GM12872 (cell line): Measurements from ENCODE around the gene FHIP2A.

Experiments used
- TF ChIP-seq, protein P1 (sequence below): IDR thresholded peaks from 3 replicates; pipeline ENCODE4 v1.5.1; 2011; ENCODE audit warnings: low read depth, mild to moderate bottlenecking, low read length, moderate library complexity; ENCODE audit not compliant: insufficient read depth

The FHIP2A gene, protein sequence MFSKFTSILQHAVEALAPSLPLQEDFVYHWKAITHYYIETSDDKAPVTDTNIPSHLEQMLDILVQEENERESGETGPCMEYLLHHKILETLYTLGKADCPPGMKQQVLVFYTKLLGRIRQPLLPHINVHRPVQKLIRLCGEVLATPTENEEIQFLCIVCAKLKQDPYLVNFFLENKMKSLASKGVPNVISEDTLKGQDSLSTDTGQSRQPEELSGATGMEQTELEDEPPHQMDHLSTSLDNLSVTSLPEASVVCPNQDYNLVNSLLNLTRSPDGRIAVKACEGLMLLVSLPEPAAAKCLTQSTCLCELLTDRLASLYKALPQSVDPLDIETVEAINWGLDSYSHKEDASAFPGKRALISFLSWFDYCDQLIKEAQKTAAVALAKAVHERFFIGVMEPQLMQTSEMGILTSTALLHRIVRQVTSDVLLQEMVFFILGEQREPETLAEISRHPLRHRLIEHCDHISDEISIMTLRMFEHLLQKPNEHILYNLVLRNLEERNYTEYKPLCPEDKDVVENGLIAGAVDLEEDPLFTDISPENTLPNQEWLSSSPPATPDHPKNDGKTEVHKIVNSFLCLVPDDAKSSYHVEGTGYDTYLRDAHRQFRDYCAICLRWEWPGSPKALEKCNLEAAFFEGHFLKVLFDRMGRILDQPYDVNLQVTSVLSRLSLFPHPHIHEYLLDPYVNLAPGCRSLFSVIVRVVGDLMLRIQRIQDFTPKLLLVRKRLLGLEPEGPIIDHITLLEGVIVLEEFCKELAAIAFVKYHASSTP

GRCh38 chr10:114821293-114821914 lies at the start of gene FHIP2A:
TSS of gene FHIP2A (plus strand) at chr10:114821780. CDS start at chr10:114822079, 299 bp downstream.
- TF ChIP-seq, protein P1, sequence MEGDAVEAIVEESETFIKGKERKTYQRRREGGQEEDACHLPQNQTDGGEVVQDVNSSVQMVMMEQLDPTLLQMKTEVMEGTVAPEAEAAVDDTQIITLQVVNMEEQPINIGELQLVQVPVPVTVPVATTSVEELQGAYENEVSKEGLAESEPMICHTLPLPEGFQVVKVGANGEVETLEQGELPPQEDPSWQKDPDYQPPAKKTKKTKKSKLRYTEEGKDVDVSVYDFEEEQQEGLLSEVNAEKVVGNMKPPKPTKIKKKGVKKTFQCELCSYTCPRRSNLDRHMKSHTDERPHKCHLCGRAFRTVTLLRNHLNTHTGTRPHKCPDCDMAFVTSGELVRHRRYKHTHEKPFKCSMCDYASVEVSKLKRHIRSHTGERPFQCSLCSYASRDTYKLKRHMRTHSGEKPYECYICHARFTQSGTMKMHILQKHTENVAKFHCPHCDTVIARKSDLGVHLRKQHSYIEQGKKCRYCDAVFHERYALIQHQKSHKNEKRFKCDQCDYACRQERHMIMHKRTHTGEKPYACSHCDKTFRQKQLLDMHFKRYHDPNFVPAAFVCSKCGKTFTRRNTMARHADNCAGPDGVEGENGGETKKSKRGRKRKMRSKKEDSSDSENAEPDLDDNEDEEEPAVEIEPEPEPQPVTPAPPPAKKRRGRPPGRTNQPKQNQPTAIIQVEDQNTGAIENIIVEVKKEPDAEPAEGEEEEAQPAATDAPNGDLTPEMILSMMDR, result peak; percentile 57; the same call in 1 of the 3 replicates

- TF ChIP-seq, protein P1, result no peak
Measured at GRCh38 chr10:114772496-114773196, 48.9 kb upstream of the FHIP2A start.

GRCh38 chr10:114773197-114773532 lies 48.4 kb upstream of the FHIP2A start:
- TF ChIP-seq, protein P1, result no peak

DNA sequence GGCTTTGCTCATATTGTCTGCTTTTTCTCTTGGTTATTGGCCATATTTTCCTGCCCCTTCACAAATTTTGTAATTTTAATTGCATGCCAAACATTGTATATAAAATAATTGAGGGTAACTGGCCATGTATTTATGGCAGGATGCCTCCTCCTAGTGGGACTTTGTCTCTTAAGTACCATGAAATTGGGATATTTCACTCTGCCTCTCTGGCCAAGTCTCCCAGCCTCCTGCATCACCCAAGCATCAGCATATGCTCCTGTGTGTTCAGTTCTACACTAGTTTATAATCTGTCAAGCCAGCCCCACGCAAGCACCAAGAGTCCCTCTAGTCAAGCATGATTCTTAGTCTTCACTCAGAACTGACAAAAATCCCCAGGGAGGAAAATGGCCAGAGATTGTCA lies 44.2 kb upstream of the FHIP2A start:
- TF ChIP-seq, protein P1, result no peak

DNA sequence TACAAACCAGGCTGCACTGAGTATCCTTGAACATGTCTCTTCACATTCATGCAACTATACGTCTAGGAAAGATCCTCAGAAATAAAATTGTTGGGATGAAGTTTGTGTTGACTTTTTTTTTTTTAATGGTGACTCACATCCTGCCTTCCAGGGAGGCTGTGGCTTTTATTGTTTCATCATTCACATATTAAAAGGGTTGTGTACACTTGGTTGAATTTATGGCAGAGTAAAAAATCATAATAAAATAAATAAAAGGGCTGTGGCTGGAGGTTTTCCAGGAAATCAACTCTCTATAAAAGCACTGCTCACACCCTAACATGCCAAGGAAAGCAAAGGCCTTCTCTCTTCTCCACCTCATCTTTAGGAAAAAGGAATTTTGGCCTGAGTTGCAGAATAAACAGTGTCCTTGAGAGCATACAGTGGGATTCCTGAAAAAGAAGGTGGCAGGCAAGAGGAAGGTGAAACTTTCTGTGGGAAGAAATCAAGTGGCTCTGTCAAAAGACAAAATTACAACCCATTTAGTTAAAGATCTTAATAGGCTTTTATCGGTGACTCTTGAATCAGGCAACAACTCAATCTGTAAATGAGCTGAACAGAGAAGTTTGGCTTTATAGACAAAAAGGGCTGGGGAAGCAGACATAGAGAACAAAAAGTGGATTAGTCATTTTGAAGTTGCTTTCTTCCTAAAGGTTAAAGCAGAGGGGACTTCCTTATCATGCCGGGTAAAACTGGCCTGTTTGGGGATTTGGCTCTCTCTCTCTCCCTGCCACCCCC lies 41.6 kb upstream of the FHIP2A start:
- TF ChIP-seq, protein P1, result no peak

DNA sequence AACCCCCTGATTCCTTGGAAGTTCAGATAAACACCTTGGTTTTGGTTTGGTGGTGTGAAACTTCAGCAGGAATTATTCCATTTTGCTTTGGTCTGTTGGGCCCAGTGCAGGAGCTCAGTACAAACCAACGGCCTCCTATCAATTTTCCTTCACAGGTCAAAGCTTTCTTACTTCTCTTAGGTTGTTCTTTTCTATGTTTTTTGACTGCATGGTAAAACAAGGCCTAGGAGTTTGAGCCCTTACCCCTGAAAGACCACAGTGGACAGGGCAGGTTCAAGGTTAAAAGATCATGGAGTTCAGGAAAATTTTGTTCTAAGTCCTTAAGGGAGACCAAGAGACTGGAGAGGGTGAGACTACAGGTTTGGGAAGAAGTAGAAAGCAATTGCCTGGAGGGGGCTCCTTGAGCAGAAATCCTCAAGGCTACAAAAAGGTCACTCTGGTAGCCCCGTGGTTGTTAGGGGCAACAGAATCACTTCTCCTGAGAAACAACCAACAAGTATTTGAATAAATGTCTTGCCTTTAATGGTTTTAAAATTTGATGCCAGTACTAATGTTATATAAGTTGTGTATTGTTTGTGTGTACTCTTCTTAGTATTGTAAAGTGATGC lies 40.9 kb upstream of the FHIP2A start:
- TF ChIP-seq, protein P1, result no peak
